Measurements from ENCODE around the gene CLPX. TPM values are rescaled to one million over a fixed set of nuclear protein-coding genes. Genes with fewer than 3 reads are reported as not detected.
"Not testable (repeated sequence)": the region's sequence is repeated elsewhere in the genome, so short reads cannot be mapped to it uniquely, and the experiment has no call there.

The CLPX gene
- polyA plus RNA-seq, 1 donor = 39.5 TPM

GRCh38 chr15:65206750-65207149, 21.6 kb upstream of the CLPX start:
- no peak for DNase-seq (ENCODE audit: low read depth)

- DNase-seq (ENCODE audit: low read depth) = no peak
Observed at GRCh38 chr15:65204931-65205660, 20.0 kb upstream of the CLPX start.

DNA sequence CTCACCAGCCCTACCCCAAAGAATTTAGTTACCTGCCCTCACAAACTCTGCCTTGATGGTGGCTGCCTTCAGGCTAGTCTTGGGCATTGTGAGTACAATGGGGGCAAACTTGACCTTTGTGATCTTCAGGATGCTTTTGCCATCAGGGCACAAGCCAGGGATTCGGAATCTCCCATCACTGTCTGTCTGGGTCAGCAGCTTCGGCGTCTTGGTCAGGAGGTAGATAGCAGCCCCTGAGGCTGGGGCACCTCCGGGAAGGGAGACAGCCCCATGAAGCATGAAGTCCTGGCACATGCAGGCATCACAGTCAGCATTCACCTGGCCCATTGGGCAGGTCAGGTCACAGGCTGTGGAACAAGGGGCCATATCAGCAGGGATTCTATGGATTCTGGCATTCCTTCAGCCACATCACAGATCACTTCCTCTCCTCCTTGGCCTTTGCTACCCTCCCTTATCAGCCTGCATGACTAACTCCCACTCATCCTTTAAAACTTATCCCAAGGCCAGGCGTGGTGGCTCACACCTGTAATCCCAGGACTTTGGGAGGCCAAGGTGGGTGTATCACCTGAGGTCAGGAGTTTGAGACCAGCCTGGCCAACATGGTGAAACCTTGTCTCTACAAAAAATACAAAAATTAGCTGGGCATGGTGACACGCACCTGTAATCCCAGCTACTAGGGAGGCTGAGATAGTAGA, 19.2 kb upstream of the CLPX start:
- no peak for DNase-seq (ENCODE audit: low read depth)

GRCh38 chr15:65201918-65202317, 16.8 kb upstream of the CLPX start:
- no peak for DNase-seq (ENCODE audit: low read depth)

GRCh38 chr15:65198571-65198970, 13.4 kb upstream of the CLPX start:
- no peak for DNase-seq (ENCODE audit: low read depth)

- DNase-seq (ENCODE audit: low read depth) = no peak
Observed at GRCh38 chr15:65197337-65197645, 12.1 kb upstream of the CLPX start.

DNA sequence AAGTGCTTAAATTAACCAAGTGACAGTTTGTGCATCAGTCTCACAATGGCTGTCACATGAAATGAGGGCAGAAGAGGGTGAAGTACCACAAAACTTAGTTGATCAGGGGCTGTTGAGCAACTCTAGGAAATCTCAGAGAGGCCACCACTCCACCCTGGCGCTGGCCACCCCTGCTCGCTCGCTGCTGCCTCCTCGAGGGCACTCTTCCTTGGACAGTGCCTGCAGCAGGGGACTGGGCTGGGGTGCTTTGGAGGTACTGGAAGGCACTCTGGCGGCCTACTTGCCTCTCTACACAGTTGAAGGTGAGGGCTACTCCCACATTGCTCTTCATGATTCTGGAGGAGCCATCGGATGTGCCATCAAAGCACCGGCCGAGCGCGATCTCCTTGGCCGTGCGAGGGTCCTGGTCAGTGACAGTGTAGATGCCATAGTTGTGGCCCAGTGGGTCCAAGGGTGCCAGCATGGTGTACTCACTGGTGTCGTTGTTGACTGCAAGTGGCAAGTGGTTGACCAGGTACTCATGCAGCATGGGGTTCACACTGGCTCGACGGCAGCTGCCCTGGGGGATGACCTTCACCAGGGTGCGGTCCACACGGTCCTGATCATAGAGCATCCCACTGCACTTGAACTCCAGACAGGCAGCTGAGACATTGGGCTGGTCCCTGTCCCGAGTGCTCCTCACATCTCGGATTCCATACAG, 11.6 kb upstream of the CLPX start:
- no peak for DNase-seq (ENCODE audit: low read depth)

GRCh38 chr15:65195548-65195923, 10.4 kb upstream of the CLPX start:
- peak; percentile 83 for DNase-seq (ENCODE audit: low read depth)

DNA sequence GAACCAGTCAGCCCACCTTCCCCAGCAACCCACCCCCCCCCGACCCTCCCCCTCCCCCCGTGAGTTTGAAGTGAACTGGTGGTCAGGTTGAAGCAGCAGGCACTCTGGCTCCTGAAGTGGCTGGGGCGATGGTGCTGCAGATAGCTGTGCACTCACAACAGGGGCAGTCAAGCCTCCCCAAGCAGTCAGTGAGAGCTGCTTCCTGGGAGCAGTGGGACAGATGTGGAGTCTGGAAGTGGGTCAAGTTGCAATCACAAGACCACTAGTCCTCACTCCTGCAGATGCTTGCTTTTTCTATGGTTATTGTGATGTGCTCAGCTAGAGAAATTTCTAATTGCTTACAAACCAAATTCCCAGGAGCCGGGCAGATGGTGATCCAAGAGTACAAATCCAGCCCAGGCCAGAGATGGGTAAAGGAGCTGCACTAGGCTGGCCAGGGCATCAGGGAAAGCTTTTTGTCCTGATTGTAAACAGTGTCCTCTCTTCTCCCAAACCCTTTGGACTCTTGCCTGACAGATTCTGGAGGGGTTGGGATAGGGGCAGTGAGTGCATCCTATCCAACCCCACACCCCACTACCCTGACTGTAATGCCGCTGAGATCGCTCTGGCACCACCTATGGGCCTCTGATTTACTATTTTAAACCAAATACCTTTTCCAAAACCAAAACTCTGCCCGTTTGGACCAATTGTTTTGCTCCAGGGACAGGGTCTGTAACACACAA, 9.8 kb upstream of the CLPX start:
- DNase-seq (ENCODE audit: low read depth) = peak; percentile 82

GRCh38 chr15:65192016-65192415, 6.9 kb upstream of the CLPX start:
- no peak for DNase-seq (ENCODE audit: low read depth)

DNA sequence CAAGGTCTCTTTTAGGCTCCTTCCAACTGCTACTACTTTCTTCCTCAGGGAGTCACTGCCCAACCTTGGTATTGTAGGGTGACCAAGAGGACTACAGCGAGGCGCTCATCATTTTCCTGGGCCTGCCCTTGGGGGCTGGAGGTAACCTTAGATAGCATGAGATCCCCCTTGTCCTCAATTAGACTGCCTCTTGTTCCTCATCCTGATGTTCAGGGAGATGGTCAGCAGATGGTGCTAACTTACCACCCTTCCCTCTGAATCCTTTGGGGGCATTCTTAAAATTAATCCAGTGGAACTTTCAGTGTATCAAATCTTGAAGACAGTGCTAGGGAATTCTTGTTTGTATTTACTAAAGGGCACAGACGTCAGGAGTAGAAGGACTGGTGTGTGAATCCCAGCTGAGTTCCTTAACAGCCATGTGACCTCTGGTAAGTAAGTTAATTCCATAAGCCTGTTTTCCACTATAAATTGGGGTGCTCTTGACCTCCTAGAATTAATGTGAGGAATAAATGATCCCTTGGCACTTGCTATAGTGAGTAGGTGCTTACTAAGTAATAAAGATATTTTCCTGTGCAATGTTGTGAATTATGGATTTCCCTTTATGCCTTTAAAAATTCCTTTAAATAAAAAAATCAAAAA, 4.1 kb upstream of the CLPX start:
- no peak for DNase-seq (ENCODE audit: low read depth)

GRCh38 chr15:65188472-65188871, 3.3 kb upstream of the CLPX start:
- DNase-seq (ENCODE audit: low read depth) = not testable (repeated sequence)

DNA sequence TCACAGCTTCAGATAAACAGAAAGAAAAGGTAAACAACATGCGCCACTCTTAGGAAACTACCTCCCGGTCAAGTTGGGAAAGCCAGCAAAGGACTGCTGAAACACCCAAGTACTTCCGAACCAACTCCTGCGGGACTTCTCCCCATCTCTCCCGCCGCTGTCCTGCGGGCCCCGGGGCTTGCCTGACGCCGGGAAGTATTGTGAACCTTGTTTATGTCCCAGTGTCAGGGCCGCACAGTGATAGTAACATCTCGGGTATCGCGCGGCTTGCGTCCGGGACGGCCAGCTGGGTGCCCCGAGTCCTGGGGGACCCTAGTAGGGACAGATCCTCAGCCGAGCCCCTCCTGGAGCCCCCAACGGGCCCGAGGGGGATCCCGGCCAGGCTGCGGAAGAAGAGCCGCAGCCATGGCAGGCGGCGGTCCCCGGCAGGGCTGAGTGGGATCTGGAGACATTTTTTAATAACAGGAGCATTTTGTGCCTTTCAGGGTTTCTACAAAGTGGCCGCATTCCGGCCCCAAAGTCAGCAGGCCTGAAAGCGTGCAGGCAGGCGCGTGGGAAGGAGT, 756 bp downstream of the CLPX start:
- DNase-seq (ENCODE audit: low read depth) = no peak

GRCh38 chr15:65183865-65184159, 1.3 kb downstream of the CLPX start:
- DNase-seq (ENCODE audit: low read depth) = no peak

GRCh38 chr15:65182538-65182937, 2.6 kb downstream of the CLPX start:
- DNase-seq (ENCODE audit: low read depth) = no peak

GRCh38 chr15:65181582-65182353, 3.4 kb downstream of the CLPX start:
- not testable (repeated sequence) for DNase-seq (ENCODE audit: low read depth)

DNA sequence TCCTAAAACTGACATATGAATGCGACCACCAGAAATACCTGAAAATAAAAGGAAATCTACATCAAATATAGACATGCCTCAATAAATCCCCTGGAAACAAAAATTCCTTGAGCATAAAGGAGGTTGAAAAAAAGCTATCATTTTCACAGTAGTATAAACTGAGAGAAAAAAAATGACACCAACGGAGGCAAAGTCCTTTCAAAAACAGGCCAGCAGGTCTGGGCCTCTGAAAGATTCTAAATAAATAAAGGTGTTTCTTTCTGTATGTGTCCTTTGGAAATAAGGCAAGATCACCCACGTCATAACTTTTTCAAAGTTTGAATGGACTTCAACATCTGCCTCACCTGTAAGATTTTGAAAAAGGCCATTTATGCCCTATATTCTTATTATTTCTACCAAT, 5.0 kb downstream of the CLPX start:
- no peak for DNase-seq (ENCODE audit: low read depth)

DNA sequence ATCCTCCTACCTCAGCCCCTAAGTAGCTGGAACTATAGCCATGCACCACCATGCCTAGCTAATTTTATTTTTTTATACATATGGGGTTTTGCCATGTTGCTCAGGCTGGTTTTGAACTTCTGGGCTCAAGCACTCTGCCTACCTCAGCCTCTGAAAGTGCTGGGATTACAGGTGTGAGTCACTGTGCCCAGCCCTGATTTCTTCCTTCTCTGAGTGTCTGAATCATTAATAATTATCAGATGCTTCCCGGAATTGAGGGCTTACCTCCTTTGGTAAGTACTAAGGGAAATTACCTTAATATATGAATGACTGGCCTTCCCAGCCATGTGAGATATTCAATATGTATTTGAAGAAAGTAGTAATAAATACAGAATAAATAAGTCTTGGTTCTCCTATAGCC, 7.2 kb downstream of the CLPX start:
- DNase-seq (ENCODE audit: low read depth) = no peak

DNA sequence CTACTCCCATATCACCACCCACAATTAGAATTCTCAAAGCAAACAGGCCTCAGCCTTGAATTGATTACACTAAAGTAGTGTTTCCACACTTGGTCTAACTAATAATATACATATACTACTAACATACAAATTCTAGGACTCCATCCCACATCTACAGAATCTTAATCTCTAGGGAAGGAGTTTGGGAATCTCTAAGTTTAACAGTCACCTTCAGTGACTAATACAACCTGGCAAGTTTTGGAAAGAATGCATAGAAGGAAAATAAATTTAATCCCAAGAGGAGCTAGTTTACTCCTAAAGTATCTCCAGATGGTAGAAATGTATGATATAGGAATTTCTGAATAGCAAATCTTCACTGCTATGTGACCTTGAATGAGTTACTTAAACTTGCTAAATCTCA, 9.1 kb downstream of the CLPX start:
- DNase-seq (ENCODE audit: low read depth) = no peak

- no peak for DNase-seq (ENCODE audit: low read depth)
Observed at GRCh38 chr15:65175511-65175910, 9.6 kb downstream of the CLPX start.

- DNase-seq (ENCODE audit: low read depth) = no peak
Observed at GRCh38 chr15:65174509-65174908, 10.6 kb downstream of the CLPX start.

All from forelimb muscle (tissue), 1 donor.